Stimulated activated CD4-positive, alpha-beta T cell treated with anti-CD3 and anti-CD28 coated beads, Interleukin-15, amount 100 ng/mL, for 1 hour (primary cell): ENCODE data around the gene BICD2.

Experiments used
- DNase-seq, 2 donors: peaks; one replicate each; pipeline ENCODE4 v3.0.0-alpha.2; 2020; ENCODE audit warnings: low read depth in 1 of 2, low spot score in 1 of 2

BICD2 gene

GRCh38 chr9:92716557-92716956 lies 48.1 kb downstream of the BICD2 start:
- DNase-seq, result peak; percentile 63 to 77

DNA sequence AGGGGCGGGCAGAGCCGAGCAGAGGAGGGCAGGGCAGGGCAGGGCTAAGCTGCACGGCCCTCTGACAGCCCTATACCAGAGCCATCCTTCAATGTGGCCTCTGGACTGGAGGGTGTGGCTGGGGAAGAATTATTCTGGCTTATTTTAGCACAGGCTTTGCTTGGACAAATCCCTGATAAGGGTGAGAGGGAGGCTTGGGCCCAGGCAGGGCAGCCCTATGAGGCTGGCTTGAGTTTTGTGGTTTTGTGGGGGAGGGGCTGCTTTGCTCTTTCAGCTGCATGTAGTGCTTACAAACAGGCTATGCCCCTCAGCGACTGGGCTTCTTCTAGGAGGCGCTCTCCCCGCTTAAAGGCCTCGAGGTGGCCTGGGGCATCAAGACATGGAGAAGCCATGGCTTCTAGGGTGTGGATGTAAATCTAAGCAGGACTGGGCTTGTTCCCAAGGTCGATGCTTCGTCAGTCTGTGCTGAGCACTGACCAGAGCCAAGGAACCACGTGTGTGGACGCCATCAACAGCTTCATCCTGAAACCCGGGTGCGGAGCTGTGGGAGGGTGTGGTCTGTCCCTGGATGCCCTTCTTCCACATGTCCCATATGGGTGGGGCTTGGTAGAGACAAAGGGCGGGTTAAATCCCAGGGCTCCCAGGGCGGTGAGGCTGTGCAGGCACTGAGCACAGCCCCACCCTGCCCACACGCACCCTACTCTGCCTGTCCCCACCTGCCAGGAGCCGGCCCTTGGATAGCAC lies 49.0 kb downstream of the BICD2 start:
- DNase-seq, result no peak

DNA sequence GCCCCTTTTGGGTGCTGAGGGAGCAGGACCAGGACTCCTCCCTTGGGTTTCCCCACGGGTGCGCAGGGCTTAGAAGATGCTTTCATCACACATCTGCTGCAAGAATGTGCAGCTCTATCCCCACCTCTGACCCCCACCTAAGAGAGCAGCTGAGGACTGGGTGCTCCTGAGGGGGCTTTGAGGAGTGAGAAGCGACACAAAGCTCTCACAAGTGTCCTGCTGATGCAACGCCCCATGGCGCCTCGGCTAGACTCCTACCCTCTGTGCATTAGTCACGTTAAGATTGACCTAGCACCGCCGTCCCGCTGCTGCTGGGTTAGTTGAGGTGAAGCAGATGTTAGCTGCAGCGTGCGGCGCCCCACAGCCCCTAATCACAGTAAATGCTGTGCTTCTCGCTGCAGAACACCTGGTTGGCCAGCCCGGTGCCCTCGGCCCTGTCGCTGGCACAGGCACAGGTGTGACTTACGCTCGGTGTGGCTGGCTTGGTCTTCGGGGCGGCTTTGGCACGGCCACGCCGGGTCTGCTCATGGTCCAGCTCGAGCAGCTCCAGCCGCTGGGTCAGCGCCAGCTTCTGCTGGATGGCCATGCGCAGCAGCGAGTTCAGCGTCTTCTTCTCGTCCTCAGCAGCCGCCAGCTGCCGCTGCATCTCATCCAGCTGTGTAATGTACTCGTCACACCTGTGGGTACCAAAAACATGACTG lies 49.7 kb downstream of the BICD2 start:
- no peak for DNase-seq

- no peak for DNase-seq
Observed at GRCh38 chr9:92714016-92714415, 50.6 kb downstream of the BICD2 start.

- no peak for DNase-seq
Observed at GRCh38 chr9:92713528-92713927, 51.1 kb downstream of the BICD2 start.

GRCh38 chr9:92712767-92713166 lies 51.9 kb downstream of the BICD2 start:
- DNase-seq, result no peak

- no peak for DNase-seq
Observed at GRCh38 chr9:92711844-92712243, 52.8 kb downstream of the BICD2 start.

DNA sequence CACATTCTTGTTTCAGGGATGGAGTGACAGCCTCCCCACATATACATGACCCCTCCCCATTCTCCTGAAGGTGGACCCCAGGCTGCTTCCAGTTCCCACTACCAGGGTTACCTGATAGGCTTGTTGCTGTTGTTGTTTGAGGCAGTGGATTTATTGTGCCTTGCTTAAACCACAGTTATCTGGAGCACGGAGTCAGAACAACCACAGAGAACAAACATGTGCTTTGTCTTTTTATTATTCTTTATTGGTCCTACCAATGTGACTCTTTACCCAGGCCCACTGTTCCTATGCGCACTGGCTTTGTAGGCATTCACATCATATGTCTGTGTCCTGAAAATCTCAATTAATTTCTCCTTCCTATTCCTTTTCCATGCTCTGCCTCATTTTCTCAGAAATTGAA lies 53.5 kb downstream of the BICD2 start:
- no peak for DNase-seq

DNA sequence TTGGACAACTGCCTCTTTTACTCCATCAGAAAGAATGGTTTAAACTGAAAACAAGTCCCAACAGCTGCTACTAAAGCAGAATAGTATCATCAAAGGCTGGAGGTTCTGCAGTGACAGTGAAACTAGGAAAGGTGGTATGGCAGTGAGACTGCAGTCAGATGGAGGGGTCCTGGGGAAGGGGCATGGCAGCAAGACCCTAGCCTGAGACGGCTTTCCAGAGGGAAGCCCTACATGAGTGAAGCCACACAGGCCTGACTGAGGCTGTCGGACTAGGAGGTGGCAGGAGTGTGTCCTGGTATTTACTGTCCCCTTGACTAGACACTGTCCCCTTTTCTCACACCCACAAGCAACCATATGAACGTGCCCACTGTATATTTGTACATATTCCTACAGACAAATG lies 54.3 kb downstream of the BICD2 start:
- no peak for DNase-seq

DNA sequence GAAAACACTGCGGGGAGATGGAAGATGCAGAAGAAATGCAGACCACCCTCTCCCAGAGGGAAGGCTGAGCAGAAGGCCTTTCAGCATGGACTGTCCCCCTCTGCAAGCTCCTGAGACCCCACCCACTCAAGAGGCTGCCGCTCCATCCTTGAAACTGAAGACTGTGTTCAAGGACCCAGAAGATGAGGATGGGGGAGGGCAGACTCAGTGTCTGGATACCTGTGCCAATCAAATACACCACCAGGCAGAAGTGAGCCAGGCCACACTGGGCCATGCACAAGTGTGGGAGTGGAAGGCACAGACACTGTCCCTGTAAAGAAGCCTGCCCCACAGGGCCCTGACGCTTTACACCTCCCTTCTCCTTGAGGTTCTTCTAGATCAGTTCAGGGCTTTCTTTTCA lies 54.7 kb downstream of the BICD2 start:
- DNase-seq, result no peak

- no peak for DNase-seq
Observed at GRCh38 chr9:92709240-92709639, 55.4 kb downstream of the BICD2 start.

- DNase-seq, result no peak
Observed at GRCh38 chr9:92707530-92707929, 57.1 kb downstream of the BICD2 start.

- no peak for DNase-seq
Observed at GRCh38 chr9:92706218-92706940, 58.3 kb downstream of the BICD2 start.

- DNase-seq, result no peak
Observed at GRCh38 chr9:92704528-92704927, 60.1 kb downstream of the BICD2 start.

- no peak for DNase-seq
Observed at GRCh38 chr9:92696619-92697018, 68.0 kb downstream of the BICD2 start.

GRCh38 chr9:92686954-92687353 lies 77.7 kb downstream of the BICD2 start:
- DNase-seq, result no peak

- no peak for DNase-seq
Observed at GRCh38 chr9:92685022-92685421, 79.6 kb downstream of the BICD2 start.

DNA sequence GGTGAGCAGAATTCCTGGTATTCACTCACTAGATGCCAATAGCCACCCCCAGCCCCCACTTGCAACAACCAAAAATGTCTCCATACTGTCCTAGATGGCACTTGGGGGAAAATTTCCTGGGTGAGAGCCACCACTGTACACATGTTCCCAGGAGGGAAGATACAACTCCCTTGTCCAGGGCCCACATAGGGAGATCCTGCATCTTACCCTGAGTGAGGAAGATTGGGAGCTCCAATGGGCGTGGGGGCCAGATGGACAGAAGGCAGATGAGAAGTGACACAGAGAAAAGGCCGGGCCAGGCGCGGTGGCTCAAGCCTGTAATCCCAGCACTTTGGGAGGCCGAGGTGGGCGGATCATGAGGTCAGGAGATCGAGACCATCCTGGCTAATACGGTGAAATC lies 82.4 kb downstream of the BICD2 start:
- no peak for DNase-seq

GRCh38 chr9:92680166-92681119 lies 84.2 kb downstream of the BICD2 start:
- no peak for DNase-seq

GRCh38 chr9:92679413-92680165 lies 85.0 kb downstream of the BICD2 start:
- no peak for DNase-seq
